NCI-H748 (cell line): ENCODE data around the gene TBC1D16.
"Not testable (repeated sequence)": the region's sequence is repeated elsewhere in the genome, so short reads cannot be mapped to it uniquely, and the experiment has no call there.

Experiments used
- DNase-seq: peaks from one replicate; lab custom pipeline; 2025; ENCODE audit not compliant: unreplicated experiment; lab: John Stamatoyannopoulos, UW

Gene TBC1D16

GRCh38 chr17:80055597-80055996 is 19.9 kb upstream of the TBC1D16 start:
- no peak for DNase-seq

- DNase-seq: no peak
Observed at GRCh38 chr17:80053102-80053501, 17.4 kb upstream of the TBC1D16 start.

GRCh38 chr17:80051681-80052080 is 16.0 kb upstream of the TBC1D16 start:
- DNase-seq: no peak

GRCh38 chr17:80050706-80051105 is 15.0 kb upstream of the TBC1D16 start:
- DNase-seq: no peak

GRCh38 chr17:80049986-80050385 is 14.3 kb upstream of the TBC1D16 start:
- no peak for DNase-seq

- peak; percentile 33 for DNase-seq
Observed at GRCh38 chr17:80047176-80047575, 11.5 kb upstream of the TBC1D16 start.

GRCh38 chr17:80046709-80047108 is 11.0 kb upstream of the TBC1D16 start:
- not testable (repeated sequence) for DNase-seq

GRCh38 chr17:80045703-80046102 is 10.0 kb upstream of the TBC1D16 start:
- DNase-seq: peak; percentile 72

GRCh38 chr17:80043963-80044362 is 8.3 kb upstream of the TBC1D16 start:
- DNase-seq: no peak

- peak; percentile 90 for DNase-seq
Observed at GRCh38 chr17:80036715-80037477, 1.2 kb upstream of the TBC1D16 start.

GRCh38 chr17:80035937-80036714 is 454 bp upstream of the TBC1D16 start, which contains the start of gene CCDC40:
Gene CCDC40 (plus strand): TSS chr17:80036642. CDS start chr17:80036663, 21 bp downstream.
- peak; percentile 85 for DNase-seq

- peak; percentile 25 for DNase-seq
Observed at GRCh38 chr17:80034791-80035686, 633 bp downstream of the TBC1D16 start.

- DNase-seq: no peak
Observed at GRCh38 chr17:80033840-80034239, 1.8 kb downstream of the TBC1D16 start.

GRCh38 chr17:80032614-80033171 is 3.0 kb downstream of the TBC1D16 start:
- DNase-seq: no peak

GRCh38 chr17:80031691-80032430 is 3.8 kb downstream of the TBC1D16 start:
- DNase-seq: no peak

- peak; percentile 82 for DNase-seq
Observed at GRCh38 chr17:80030730-80031410, 4.8 kb downstream of the TBC1D16 start.

- DNase-seq: no peak
Observed at GRCh38 chr17:80029258-80029974, 6.3 kb downstream of the TBC1D16 start.

- no peak for DNase-seq
Observed at GRCh38 chr17:80028030-80028429, 7.6 kb downstream of the TBC1D16 start.

GRCh38 chr17:80027043-80027435 is 8.6 kb downstream of the TBC1D16 start:
- no peak for DNase-seq
